OCI-LY3 (cell line): Measurements from ENCODE around the gene LMAN2.

Experiments
- H2AFZ ChIP-seq: fragments of 200-600, 300-600 bp; shearing (Covaris generic); 2 replicates; pipeline ENCODE4 v1.6.0; 2014; ENCODE audit warnings: antibody characterized with exemption, low read depth, low read length
- H3K27ac ChIP-seq: fragments of 200-600, 300-600 bp; sonication (generic); 2 replicates; pipeline ENCODE4 v1.5.1; 2014; ENCODE audit warnings: mild to moderate bottlenecking, low read length, moderate library complexity, mixed read lengths
- H3K27me3 ChIP-seq: fragments of 200-600, 300-600 bp; sonication (generic); 2 replicates; pipeline ENCODE4 v1.6.1; 2014; ENCODE audit warnings: low read depth, low read length, mixed read lengths
- H3K36me3 ChIP-seq: fragments of 200-600, 300-600 bp; sonication (generic); replicated peaks from 2 replicates; pipeline ENCODE3; 2014; ENCODE audit warnings: low read depth, low read length, mixed read lengths
- H3K4me1 ChIP-seq: fragments of 300-600, 200-600 bp; sonication (generic); 2 replicates; pipeline ENCODE4 v1.6.1; 2014; ENCODE audit warnings: low read length, mixed read lengths
- H3K4me2 ChIP-seq: fragments of 200-600, 300-600 bp; sonication (generic); 2 replicates; pipeline ENCODE4 v1.6.1; 2014; ENCODE audit warnings: low read length, mixed read lengths
- H3K4me3 ChIP-seq: fragments of 300-600, 200-600 bp; sonication (generic); 2 replicates; pipeline ENCODE4 v1.5.1; 2014; ENCODE audit warnings: antibody characterized with exemption, mild to moderate bottlenecking, low read length, moderate library complexity
- H3K79me2 ChIP-seq: fragments of 300-600, 200-600 bp; shearing (Covaris generic); 2 replicates; pipeline ENCODE4 v1.6.1; 2014; ENCODE audit warnings: mild to moderate bottlenecking, low read length, mixed read lengths
- H3K9ac ChIP-seq: fragments of 300-600, 200-600 bp; shearing (Covaris generic); 2 replicates; pipeline ENCODE4 v1.6.0; 2014; ENCODE audit warnings: mild to moderate bottlenecking, low read length, moderate library complexity
- H3K9me3 ChIP-seq: fragments of 200-600, 300-600 bp; shearing (Covaris generic); 2 replicates; pipeline ENCODE4 v1.6.1; 2014; ENCODE audit warnings: low read length, mixed read lengths; ENCODE audit not compliant: insufficient read depth
- H4K20me1 ChIP-seq: fragments of 200-600, 300-600 bp; sonication (generic); 2 replicates; pipeline ENCODE4 v1.6.1; 2016; ENCODE audit warnings: low read length, mixed read lengths; ENCODE audit not compliant: insufficient read depth
- EZH2phosphoT487 ChIP-seq: fragments of 200-600 bp; shearing (Covaris generic); IDR thresholded peaks from 2 replicates; pipeline ENCODE4 v1.6.1; 2018; ENCODE audit warnings: antibody characterized with exemption, mixed run types, low read depth
- TF ChIP-seq, protein P1 (sequence below): fragments of 200-600, 300-600 bp; sonication (generic); IDR thresholded peaks from 2 replicates; pipeline ENCODE4 v1.5.1; 2014; ENCODE audit warnings: antibody characterized with exemption, low read length, low read depth

The LMAN2 gene

DNA sequence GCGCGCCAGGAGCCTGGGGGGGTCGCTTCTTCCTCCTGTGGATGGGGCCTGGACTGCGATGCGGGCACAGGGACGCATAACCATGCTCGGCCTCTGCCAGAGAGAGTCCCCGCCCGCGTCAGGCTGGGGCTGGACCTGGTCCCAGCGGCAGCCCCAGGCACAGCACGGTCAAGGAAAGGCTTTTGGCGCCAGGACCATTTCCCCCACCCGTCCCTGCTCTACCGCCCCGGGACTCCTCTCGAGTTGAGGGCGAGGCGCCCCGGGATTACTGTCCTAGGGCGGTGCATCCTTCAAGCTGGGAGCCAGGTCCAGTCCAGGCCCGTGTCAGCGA is 40.1 kb downstream of the LMAN2 start:
- Histone ChIP-seq H3K36me3 (peaks cover 16% of the 10 kb centered on the region), H3K9me3 (no peaks in the 10 kb centered on the region), H4K20me1 (peaks cover 15% of the 10 kb centered on the region; the same call in 1 of the 2 replicates), H3K27ac (peak overlapping the region; percentile 82), H2AFZ (no peak overlapping the region), H3K4me3 (peak overlapping the region; percentile 86), H3K27me3 (no peaks in the 10 kb centered on the region), H3K79me2 (no peaks in the 10 kb centered on the region), H3K9ac (peak overlapping the region; percentile 90), H3K4me2 (peak overlapping the region; percentile 86), H3K4me1 (peaks cover 24% of the 10 kb centered on the region)
- TF ChIP-seq, protein P1, sequence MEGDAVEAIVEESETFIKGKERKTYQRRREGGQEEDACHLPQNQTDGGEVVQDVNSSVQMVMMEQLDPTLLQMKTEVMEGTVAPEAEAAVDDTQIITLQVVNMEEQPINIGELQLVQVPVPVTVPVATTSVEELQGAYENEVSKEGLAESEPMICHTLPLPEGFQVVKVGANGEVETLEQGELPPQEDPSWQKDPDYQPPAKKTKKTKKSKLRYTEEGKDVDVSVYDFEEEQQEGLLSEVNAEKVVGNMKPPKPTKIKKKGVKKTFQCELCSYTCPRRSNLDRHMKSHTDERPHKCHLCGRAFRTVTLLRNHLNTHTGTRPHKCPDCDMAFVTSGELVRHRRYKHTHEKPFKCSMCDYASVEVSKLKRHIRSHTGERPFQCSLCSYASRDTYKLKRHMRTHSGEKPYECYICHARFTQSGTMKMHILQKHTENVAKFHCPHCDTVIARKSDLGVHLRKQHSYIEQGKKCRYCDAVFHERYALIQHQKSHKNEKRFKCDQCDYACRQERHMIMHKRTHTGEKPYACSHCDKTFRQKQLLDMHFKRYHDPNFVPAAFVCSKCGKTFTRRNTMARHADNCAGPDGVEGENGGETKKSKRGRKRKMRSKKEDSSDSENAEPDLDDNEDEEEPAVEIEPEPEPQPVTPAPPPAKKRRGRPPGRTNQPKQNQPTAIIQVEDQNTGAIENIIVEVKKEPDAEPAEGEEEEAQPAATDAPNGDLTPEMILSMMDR = no peak
- TF ChIP-seq EZH2phosphoT487 = no peak

DNA sequence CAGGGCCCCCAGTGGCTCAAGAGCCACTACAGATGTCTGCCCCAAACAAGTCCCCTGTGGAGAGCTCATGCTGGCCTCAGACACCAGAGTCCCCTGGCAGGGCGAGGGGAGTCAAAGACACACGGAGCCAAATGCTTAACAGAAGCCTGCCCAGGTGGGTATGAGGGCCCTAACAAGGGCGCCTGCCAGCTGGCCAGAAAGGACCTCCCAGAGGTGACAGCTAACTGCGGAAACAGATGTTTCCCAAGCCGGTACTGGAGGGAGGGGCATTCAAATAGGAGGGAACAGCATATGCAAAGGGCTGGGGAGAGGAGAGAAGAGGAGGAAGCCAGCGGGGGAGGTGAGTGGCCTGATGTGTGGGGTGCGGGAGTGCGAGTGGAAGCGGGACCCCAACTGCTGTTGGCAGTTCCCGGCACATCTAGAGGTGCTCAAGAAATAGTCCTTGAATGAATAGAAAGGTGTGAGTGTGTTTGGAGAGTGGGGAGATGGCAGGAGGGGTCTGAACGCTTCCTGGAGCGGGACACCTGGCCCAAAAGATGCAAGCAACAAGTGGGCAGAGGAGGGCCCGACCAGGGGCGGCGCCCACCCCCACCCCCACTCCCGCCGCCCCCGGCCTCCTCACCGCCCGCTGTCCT is 40.6 kb downstream of the LMAN2 start:
- H3K4me2 ChIP-seq = peak overlapping the region; percentile 86
- H3K27ac ChIP-seq = no peak overlapping the region
- no peak for TF ChIP-seq EZH2phosphoT487
- TF ChIP-seq, protein P1 = no peak
- peaks cover 15% of the 10 kb centered on the region; the same call in 1 of the 2 replicates for H4K20me1 ChIP-seq
- H3K27me3 ChIP-seq = no peaks in the 10 kb centered on the region
- peaks cover 16% of the 10 kb centered on the region for H3K36me3 ChIP-seq
- peaks cover 24% of the 10 kb centered on the region for H3K4me1 ChIP-seq
- peak overlapping the region; percentile 86 for H3K4me3 ChIP-seq
- H2AFZ ChIP-seq = no peak overlapping the region
- peak overlapping the region; percentile 90 for H3K9ac ChIP-seq
- peaks cover 3% of the 10 kb centered on the region for H3K79me2 ChIP-seq
- H3K9me3 ChIP-seq = no peaks in the 10 kb centered on the region

DNA sequence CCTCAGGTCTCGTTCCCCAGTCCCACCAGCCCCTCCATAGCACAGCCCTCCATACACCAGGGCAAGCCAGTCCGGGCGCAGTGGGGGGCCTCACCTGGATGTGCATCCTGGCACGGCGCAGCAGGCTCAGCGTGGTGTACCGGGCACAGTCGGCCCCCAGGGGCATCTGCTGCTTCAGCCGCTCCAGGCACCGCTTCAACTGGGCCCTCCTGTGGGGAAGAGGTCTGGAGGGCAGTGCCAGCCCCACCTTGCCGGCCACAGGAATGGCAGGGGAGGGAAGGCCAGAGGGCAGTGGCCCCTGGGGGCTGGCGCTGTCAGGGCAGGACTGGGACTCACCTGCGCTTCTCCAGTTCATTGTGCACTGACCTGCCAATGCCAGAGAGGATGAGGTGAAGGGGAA is 41.1 kb downstream of the LMAN2 start:
- H3K36me3 ChIP-seq = peaks cover 20% of the 10 kb centered on the region
- H3K27ac ChIP-seq = no peak overlapping the region
- H3K79me2 ChIP-seq = peaks cover 8% of the 10 kb centered on the region
- peak overlapping the region; percentile 86 for H3K4me3 ChIP-seq
- no peak overlapping the region for H2AFZ ChIP-seq
- H4K20me1 ChIP-seq = peaks cover 15% of the 10 kb centered on the region; the same call in 1 of the 2 replicates
- H3K4me1 ChIP-seq = peaks cover 26% of the 10 kb centered on the region
- H3K27me3 ChIP-seq = no peaks in the 10 kb centered on the region
- peak overlapping the region; percentile 86 for H3K4me2 ChIP-seq
- TF ChIP-seq, protein P1 = no peak
- no peak for TF ChIP-seq EZH2phosphoT487
- H3K9ac ChIP-seq = no peak overlapping the region
- no peaks in the 10 kb centered on the region for H3K9me3 ChIP-seq

DNA sequence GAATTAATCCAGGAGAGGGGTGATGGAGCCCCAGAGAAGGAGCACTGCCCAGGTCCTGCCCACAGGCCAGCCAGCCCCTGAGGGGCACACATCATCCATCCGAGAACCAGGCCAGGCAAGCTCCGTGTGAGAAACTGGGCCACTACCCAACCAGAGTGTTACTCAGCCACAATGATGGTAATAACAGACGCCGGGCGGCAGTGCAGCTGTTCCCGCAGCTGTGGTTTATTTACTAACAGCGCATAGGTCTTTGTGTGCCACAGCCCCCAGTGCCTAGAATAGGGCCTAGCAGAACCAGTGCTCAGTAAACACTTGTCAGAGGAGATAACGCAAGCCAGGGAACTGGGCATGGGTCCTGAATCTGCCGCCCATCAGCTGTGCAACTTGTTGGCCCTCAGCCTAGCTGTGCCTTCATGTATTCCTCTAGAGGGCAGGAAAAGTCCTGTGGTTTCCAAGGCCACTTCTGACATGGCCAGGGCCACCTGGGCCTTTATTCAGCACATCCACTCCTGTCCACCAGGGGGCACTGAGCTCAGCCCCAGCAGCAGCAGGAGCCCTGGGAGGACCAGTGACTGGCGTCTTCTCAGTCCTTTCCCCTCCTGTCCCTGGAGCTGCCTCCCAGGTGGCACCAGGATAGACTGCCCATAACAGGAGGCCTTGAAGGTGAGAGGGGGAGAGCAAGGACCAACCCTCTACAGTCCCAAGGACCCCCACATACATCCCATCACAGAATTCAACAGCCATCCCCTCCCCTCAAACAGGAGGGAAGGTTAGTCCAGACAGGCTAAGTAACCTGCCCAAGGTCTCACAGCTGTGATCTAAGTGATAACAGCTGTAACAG is 41.9 kb downstream of the LMAN2 start:
- no peak for TF ChIP-seq EZH2phosphoT487
- TF ChIP-seq, protein P1 = peak; percentile 81
- Histone ChIP-seq H3K4me1 (peaks cover 32% of the 10 kb centered on the region), H3K9me3 (no peaks in the 10 kb centered on the region), H2AFZ (no peak overlapping the region), H3K27ac (no peak overlapping the region), H3K79me2 (peaks cover 16% of the 10 kb centered on the region), H3K4me3 (no peak overlapping the region), H3K27me3 (no peaks in the 10 kb centered on the region), H3K36me3 (peaks cover 21% of the 10 kb centered on the region), H3K4me2 (peak overlapping the region; percentile 13; the same call in 1 of the 2 replicates), H3K9ac (no peak overlapping the region), H4K20me1 (peaks cover 15% of the 10 kb centered on the region; the same call in 1 of the 2 replicates)
